NCI-H187 (cell line): ENCODE data around the gene KCP.

Experiments used
- DNase-seq, 2 experiments: peaks; one replicate each; lab custom pipeline; 2025; lab: John Stamatoyannopoulos, UW

KCP gene

DNA sequence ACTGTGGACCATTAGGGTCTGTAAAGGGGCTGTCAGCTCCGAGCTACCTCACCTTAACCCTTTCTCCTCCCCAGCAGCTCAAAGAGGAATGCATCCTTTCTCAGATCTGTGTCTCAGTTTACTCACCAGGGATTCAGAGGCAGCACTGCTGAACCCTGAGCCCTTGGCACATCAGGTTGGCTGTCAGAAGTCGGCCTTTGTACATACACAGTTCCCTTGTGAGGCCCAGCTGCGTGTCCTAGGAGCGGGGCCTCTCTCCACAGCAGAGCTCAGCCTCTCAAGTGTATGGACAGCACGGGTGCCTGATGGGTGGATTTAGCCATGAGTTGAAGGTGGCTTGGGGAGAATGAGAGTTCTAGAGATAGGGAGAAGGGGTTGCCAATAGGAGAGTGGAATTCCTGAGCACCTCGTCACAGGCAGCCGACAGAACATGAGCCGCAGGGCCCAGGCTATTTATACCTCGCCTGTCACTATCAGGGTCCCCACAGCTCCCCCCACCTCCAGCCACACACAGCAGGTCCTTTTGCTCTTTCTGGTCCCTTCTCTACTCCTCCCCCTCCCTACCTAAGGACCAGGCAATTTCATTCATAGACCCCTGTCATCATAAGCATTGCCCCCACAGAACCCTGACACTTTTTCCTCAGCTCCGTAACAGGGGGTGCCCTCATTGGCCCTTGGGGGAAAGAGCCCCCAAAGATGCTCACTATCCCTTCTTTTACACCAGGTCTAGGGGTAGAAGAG lies 82.4 kb downstream of the KCP start:
- DNase-seq = no peak

- no peak for DNase-seq
Observed at GRCh38 chr7:128827248-128827958, 83.1 kb downstream of the KCP start.

GRCh38 chr7:128826916-128827247 lies 83.6 kb downstream of the KCP start:
- no peak for DNase-seq
